Mesothelial cell of epicardium (in vitro differentiated cells): ENCODE measurements around the gene IFT43. TPM values are rescaled to one million over a fixed set of nuclear protein-coding genes. Genes with fewer than 3 reads are reported as not detected.

Experiments
- DNase-seq, 2 experiments: peaks; one replicate each; pipeline ENCODE4 v3.0.0; 2021; ENCODE audit warnings: low spot score in 2 of 2; ENCODE audit not compliant: unreplicated experiment in 2 of 2
- H3K27ac Mint-ChIP-seq: 2 replicates; pipeline ENCODE4 v1.8.0; 2021; ENCODE audit warnings: mixed read lengths
- H3K27me3 Mint-ChIP-seq: 2 replicates; pipeline ENCODE4 v1.8.0; 2021; ENCODE audit warnings: low read depth, mixed read lengths
- H3K36me3 Mint-ChIP-seq: 2 replicates; pipeline ENCODE4 v1.8.0; 2021; ENCODE audit warnings: mixed read lengths
- H3K4me1 Mint-ChIP-seq: 2 replicates; pipeline ENCODE4 v1.8.0; 2021; ENCODE audit warnings: mixed read lengths
- H3K4me3 Mint-ChIP-seq: 2 replicates; pipeline ENCODE4 v1.8.0; 2021; ENCODE audit warnings: mild to moderate bottlenecking, moderate library complexity, mixed read lengths
- H3K9me3 Mint-ChIP-seq: 2 replicates; pipeline ENCODE4 v1.8.0; 2021; ENCODE audit warnings: mixed read lengths
- total RNA-seq: library from RNA; stranded (reverse); gene quantifications from 3 replicates; pipeline ENCODE4 v1.2.1, GENCODE V29; 2021
- TF ChIP-seq, protein P1 (sequence below): fragments of 200-600 bp; sonication (generic); IDR thresholded peaks from one replicate; pipeline ENCODE4 v1.5.0; 2021; ENCODE audit warnings: antibody characterized with exemption; ENCODE audit not compliant: unreplicated experiment

IFT43 gene
- total RNA-seq, 1 donor from 2014 or later, result 46.0 TPM

DNA sequence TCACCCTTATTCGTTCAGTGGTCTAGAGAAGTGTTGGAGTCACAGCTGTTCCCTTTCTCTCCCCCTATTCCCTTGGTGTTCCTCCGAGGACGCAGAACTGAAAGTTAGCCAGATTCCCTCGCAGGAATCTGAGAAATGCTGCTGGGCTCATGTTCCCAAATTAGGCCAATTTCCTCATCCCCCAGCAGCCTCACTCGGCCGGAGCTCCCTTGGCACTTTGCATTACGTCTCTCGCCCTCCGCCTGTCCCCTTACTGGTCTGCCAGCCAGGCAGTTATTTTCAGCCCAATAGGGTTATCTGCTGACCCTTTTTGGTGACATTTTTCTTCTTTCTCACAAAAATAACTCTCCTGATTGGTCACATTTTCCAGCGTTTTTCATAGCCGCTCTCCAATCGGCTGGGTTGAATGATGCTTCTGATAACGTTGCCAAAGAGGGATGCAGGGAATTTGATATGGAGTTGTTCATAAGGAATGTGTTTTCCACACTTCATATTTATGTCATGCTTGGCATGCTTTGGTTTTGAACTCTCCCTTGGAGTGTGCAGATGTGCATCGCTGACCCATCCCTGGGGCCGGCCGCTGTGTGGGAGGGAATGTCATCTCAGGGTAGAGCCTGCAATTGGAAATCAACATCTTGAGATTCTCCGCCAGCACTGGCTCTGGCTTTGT lies 9.9 kb downstream of the IFT43 start:
- Mint-ChIP-seq H3K36me3 (peaks cover 43% of the 10 kb centered on the region), H3K9me3 (no peaks in the 10 kb centered on the region), H3K4me1 (no peaks in the 10 kb centered on the region), H3K4me3 (no peak overlapping the region), H3K27ac (peak overlapping the region; percentile 87), H3K27me3 (no peaks in the 10 kb centered on the region)
- no peak for DNase-seq
- TF ChIP-seq, protein P1, sequence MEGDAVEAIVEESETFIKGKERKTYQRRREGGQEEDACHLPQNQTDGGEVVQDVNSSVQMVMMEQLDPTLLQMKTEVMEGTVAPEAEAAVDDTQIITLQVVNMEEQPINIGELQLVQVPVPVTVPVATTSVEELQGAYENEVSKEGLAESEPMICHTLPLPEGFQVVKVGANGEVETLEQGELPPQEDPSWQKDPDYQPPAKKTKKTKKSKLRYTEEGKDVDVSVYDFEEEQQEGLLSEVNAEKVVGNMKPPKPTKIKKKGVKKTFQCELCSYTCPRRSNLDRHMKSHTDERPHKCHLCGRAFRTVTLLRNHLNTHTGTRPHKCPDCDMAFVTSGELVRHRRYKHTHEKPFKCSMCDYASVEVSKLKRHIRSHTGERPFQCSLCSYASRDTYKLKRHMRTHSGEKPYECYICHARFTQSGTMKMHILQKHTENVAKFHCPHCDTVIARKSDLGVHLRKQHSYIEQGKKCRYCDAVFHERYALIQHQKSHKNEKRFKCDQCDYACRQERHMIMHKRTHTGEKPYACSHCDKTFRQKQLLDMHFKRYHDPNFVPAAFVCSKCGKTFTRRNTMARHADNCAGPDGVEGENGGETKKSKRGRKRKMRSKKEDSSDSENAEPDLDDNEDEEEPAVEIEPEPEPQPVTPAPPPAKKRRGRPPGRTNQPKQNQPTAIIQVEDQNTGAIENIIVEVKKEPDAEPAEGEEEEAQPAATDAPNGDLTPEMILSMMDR, result no peak

DNA sequence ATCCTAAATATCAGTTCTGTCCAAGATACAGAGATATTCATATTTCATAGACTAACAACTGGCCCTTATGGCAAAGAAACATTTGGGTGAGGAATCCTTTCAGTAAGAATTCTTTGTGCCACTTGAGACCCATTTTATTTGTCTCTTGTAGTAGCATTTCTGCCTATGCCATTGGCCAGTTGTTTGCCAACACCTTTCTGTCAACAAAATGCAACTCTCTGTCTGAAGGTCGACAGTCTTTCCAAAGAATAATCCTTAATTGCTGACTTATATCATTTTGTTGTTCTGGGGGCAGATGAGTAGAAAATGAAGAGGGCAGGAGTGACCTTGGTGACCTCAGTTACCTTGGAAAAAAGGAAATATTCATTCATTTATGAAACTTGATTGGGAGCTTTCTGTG lies 10.9 kb downstream of the IFT43 start:
- H3K27ac Mint-ChIP-seq, result no peak overlapping the region
- no peaks in the 10 kb centered on the region for H3K9me3 Mint-ChIP-seq
- no peaks in the 10 kb centered on the region for H3K27me3 Mint-ChIP-seq
- DNase-seq, result no peak
- TF ChIP-seq, protein P1, result no peak
- H3K4me3 Mint-ChIP-seq, result no peak overlapping the region
- H3K36me3 Mint-ChIP-seq, result peaks cover 50% of the 10 kb centered on the region
- no peaks in the 10 kb centered on the region for H3K4me1 Mint-ChIP-seq

DNA sequence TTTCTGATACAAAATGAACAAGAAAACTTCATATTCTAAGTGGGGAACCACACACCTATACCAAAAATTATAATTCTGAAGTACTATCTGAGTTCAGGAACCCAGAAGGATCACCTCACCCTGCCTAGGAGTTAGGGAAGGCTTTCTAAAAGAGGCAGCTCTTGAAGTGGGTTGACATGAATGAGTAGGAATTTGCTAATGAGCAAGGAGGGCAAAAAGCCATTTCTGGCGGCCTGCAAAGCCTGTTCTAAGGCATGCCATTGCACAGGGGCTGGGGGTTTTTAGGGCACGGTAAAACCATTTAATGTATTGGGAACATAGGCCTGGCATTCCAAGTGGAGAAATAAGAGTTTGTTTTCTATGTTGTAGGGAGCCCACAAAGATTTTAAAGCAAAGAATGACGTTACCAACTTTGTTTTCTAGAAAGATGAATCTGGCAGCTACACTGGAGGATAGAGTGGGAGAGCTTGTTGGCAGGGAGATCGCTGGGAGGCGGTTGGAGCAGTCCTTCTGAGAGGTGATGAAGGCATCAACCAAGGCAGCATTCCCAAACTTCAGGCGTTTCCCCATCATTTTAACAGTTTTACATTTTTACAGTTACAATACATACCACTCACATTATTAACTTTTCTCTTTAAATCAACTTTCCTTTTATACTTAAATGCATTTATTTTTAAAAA lies 14.1 kb downstream of the IFT43 start:
- Mint-ChIP-seq H3K9me3 (peaks cover 15% of the 10 kb centered on the region), H3K27ac (no peak overlapping the region), H3K4me3 (no peak overlapping the region), H3K36me3 (peaks cover 49% of the 10 kb centered on the region), H3K27me3 (no peaks in the 10 kb centered on the region), H3K4me1 (no peaks in the 10 kb centered on the region)
- TF ChIP-seq, protein P1, result no peak
- DNase-seq, result no peak

- H3K27me3 Mint-ChIP-seq, result no peaks in the 10 kb centered on the region
- no peaks in the 10 kb centered on the region for H3K4me1 Mint-ChIP-seq
- TF ChIP-seq, protein P1, result no peak
- peaks cover 23% of the 10 kb centered on the region for H3K9me3 Mint-ChIP-seq
- H3K36me3 Mint-ChIP-seq, result peaks cover 66% of the 10 kb centered on the region
- H3K4me3 Mint-ChIP-seq, result no peak overlapping the region
- H3K27ac Mint-ChIP-seq, result no peak overlapping the region
- no peak for DNase-seq
Observed at GRCh38 chr14:76002383-76002782, 16.8 kb downstream of the IFT43 start.

DNA sequence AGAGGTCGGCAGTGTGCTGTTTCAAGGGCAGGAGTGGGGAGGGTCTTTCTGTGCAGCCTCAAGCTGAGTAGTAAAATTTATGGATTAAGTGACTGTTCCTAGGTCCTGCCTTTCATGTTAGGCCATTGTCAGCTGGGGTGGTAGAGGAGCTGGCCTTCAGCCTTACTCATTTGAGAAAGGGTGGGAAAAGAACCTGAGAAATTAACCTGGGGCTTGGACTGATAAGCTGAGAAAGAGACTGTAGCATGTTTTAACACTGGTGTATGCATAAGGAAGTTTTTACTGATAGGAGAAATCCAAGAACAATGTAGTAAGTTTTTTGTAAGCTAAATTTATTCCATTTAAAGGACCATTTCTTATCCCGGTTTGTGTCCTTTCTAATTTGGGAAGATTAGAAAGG lies 20.7 kb downstream of the IFT43 start:
- no peak for DNase-seq
- no peaks in the 10 kb centered on the region for H3K4me1 Mint-ChIP-seq
- peaks cover 58% of the 10 kb centered on the region for H3K36me3 Mint-ChIP-seq
- peaks cover 23% of the 10 kb centered on the region for H3K9me3 Mint-ChIP-seq
- no peak overlapping the region for H3K4me3 Mint-ChIP-seq
- TF ChIP-seq, protein P1, result no peak
- H3K27me3 Mint-ChIP-seq, result no peaks in the 10 kb centered on the region
- no peak overlapping the region for H3K27ac Mint-ChIP-seq
